HCT116 (cell line): ENCODE results near the gene EEF2. TPM values are rescaled to one million over a fixed set of nuclear protein-coding genes. Genes with fewer than 3 reads are reported as not detected.
A peak's percentile ranks its signal among the peaks of the same experiment; 100 is the strongest.

Experiments used
- ATAC-seq: fragments of 200-7000 bp; cut with Tn5 transposase; 2 replicates; pipeline ENCODE4 v1.9.1; 2020; ENCODE audit warnings: mild to moderate bottlenecking, moderate library complexity
- BruUV-seq: library from RNA; stranded (reverse); fragments of 400-500 nt; replicated peaks from 2 replicates; lab custom pipeline; 2021; lab: Mats Ljungman, UMichigan
- CTCF ChIA-PET: fragments of 300-600 bp; sonication (Branson Sonifier 250); formaldehyde crosslinking; loops from one replicate; lab custom pipeline; 2021; ENCODE audit warnings: antibody characterized with exemption; lab: Charles Lee
- POLR2A ChIA-PET: fragments of 300-600, 350-600 bp; sonication (Branson Sonifier 250); formaldehyde crosslinking; loops from one replicate; lab custom pipeline; 2021; ENCODE audit warnings: antibody characterized with exemption; lab: Charles Lee
- RAD21 ChIA-PET, 2 experiments: fragments of 300-600 bp; sonication (Branson Sonifier 250); formaldehyde crosslinking; loops; one replicate each; lab custom pipeline; 2023; ENCODE audit warnings: low total read pairs in 2 of 2; ENCODE audit not compliant: uncharacterized antibody in 2 of 2, unreplicated experiment in 2 of 2, low non-redundant PET in 1 of 2; lab: Charles Lee
- DNase-seq: peaks from one replicate; pipeline ENCODE4 v3.0.0-alpha.2; 2010; ENCODE audit warnings: low read depth, low spot score
- H2AFZ ChIP-seq: fragments of 200-600 bp; shearing (Covaris generic), sonication (generic); 2 replicates; pipeline ENCODE4 v1.6.1; 2017; ENCODE audit warnings: low read depth, mixed run types, mixed read lengths, antibody characterized with exemption, low read length; ENCODE audit not compliant: poor library complexity, severe bottlenecking
- H3K27ac ChIP-seq: 2 replicates; pipeline ENCODE4 v1.5.1; 2012; ENCODE audit warnings: low read depth, low read length
- H3K27me3 ChIP-seq: fragments of 200-600 bp; sonication (generic); 2 replicates; pipeline ENCODE4 v1.6.1; 2016; ENCODE audit warnings: mixed run types, low read length, mixed read lengths; ENCODE audit not compliant: insufficient read depth
- H3K36me3 ChIP-seq, 2 experiments: fragments of 200-500 bp in 1 of 2; fragments of 200-600 bp in 1 of 2; sonication (Bioruptor generic) in 1 of 2; sonication (generic) in 1 of 2; 2 replicates each; pipeline versions ENCODE4 v1.5.1 to v1.6.1; 2014 to 2016; ENCODE audit warnings: low read length in 2 of 2, inconsistent platforms in 1 of 2, mixed read lengths in 1 of 2, mixed run types in 1 of 2; ENCODE audit not compliant: insufficient read depth in 2 of 2, control insufficient read depth in 1 of 2
- H3K4me1 ChIP-seq, 2 experiments: fragments of 200-600 bp in 1 of 2; sonication (generic) in 1 of 2; 2 replicates each; pipeline versions ENCODE4 v1.5.1 to v1.6.1; 2012 to 2017; ENCODE audit warnings: low read length in 2 of 2, inconsistent platforms in 1 of 2, mild to moderate bottlenecking in 1 of 2, mixed read lengths in 1 of 2, mixed run types in 1 of 2, moderate library complexity in 1 of 2; ENCODE audit not compliant: insufficient read depth in 2 of 2, control insufficient read depth in 1 of 2
- H3K4me2 ChIP-seq: fragments of 200-600 bp; sonication (generic); 2 replicates; pipeline ENCODE4 v1.6.1; 2017; ENCODE audit warnings: mixed run types, low read length, mixed read lengths
- H3K4me3 ChIP-seq, 2 experiments: fragments of 200-600 bp in 1 of 2; sonication (generic) in 1 of 2; replicated peaks in 1 of 2; 2 replicates each; pipeline ENCODE4 v1.5.1; 2011 to 2016; ENCODE audit warnings: low read length in 2 of 2, control low read depth in 1 of 2, low read depth in 1 of 2, mild to moderate bottlenecking in 1 of 2, mixed read lengths in 1 of 2, mixed run types in 1 of 2
- H3K79me2 ChIP-seq: fragments of 200-600 bp; sonication (generic); 2 replicates; pipeline ENCODE4 v1.6.1; 2017; ENCODE audit warnings: mild to moderate bottlenecking, mixed run types, low read length, moderate library complexity, mixed read lengths; ENCODE audit not compliant: insufficient read depth
- H3K9ac ChIP-seq: fragments of 200-600 bp; sonication (generic); 2 replicates; pipeline ENCODE4 v1.6.1; 2016; ENCODE audit warnings: low read length, mixed read lengths
- H3K9me2 ChIP-seq: fragments of 200-600 bp; sonication (generic), shearing (Covaris generic); 2 replicates; pipeline ENCODE4 v1.6.1; 2017; ENCODE audit warnings: mixed run types, mild to moderate bottlenecking, moderate library complexity; ENCODE audit not compliant: insufficient read depth
- H3K9me3 ChIP-seq, 2 experiments: fragments of 200-500 bp in 1 of 2; fragments of 200-600 bp in 1 of 2; sonication (Bioruptor generic) in 1 of 2; sonication (generic) in 1 of 2; 2 replicates each; pipeline ENCODE4 v1.6.1; 2014 to 2017; ENCODE audit warnings: low read length in 2 of 2, mixed read lengths in 2 of 2, inconsistent platforms in 1 of 2, low read depth in 1 of 2, mild to moderate bottlenecking in 1 of 2, mixed run types in 1 of 2, moderate library complexity in 1 of 2; ENCODE audit not compliant: control insufficient read depth in 1 of 2, insufficient read depth in 1 of 2
- H4K20me1 ChIP-seq: fragments of 200-600 bp; sonication (generic), shearing (Covaris generic); 2 replicates; pipeline ENCODE4 v1.6.1; 2017; ENCODE audit warnings: mixed run types, mild to moderate bottlenecking, moderate library complexity; ENCODE audit not compliant: insufficient read depth
- CEBPB ChIP-seq: IDR thresholded peaks from 2 replicates; pipeline ENCODE4 v1.6.1; 2012; ENCODE audit warnings: low read depth
- EGR1 ChIP-seq: IDR thresholded peaks from 2 replicates; pipeline ENCODE4 v1.6.1; 2012; ENCODE audit warnings: low read depth
- ELF1 ChIP-seq: IDR thresholded peaks from 2 replicates; pipeline ENCODE4 v1.6.1; 2012; ENCODE audit warnings: low read depth, borderline replicate concordance
- FOSL1 ChIP-seq: IDR thresholded peaks from 2 replicates; pipeline ENCODE4 v1.6.1; 2012; ENCODE audit warnings: low read depth
- POLR2A ChIP-seq: IDR thresholded peaks from 2 replicates; pipeline ENCODE4 v1.7.0; 2011; ENCODE audit warnings: borderline replicate concordance; ENCODE audit not compliant: insufficient read depth, insufficient read length; ENCODE audit errors: extremely low read depth
- POLR2AphosphoS5 ChIP-seq: IDR thresholded peaks from 2 replicates; pipeline ENCODE4 v1.6.1; 2011; ENCODE audit warnings: mild to moderate bottlenecking, low read depth, low read length, moderate library complexity
- RAD21 ChIP-seq: IDR thresholded peaks from 2 replicates; pipeline ENCODE4 v1.6.1; 2012; ENCODE audit warnings: low read depth, mild to moderate bottlenecking
- SIN3A ChIP-seq: IDR thresholded peaks from 2 replicates; pipeline ENCODE4 v1.6.1; 2012; ENCODE audit warnings: low read depth
- TCF7L2 ChIP-seq: IDR thresholded peaks from 2 replicates; pipeline ENCODE4 v1.7.0; 2011; ENCODE audit warnings: borderline replicate concordance, inconsistent platforms; ENCODE audit not compliant: insufficient read depth, insufficient read length; ENCODE audit errors: extremely low read depth
- ZFX ChIP-seq: fragments of 450-650 bp; IDR thresholded peaks from 2 replicates; pipeline ENCODE4 v1.6.1; 2017
- ZNF274 ChIP-seq: fragments of 200-500 bp; sonication (Bioruptor generic); IDR thresholded peaks from 2 replicates; pipeline ENCODE4 v1.6.1; 2014; ENCODE audit warnings: mild to moderate bottlenecking, low read depth, low read length, inconsistent platforms
- intact Hi-C: fragments of 100-400 bp; cut with micrococcal nuclease; formaldehyde crosslinking; loops from 2 replicates; pipeline ENCODE4 v1.10.0; 2022
- total RNA-seq: library from RNA; stranded (reverse); gene quantifications from one replicate; pipeline ENCODE4 v1.2.1, GENCODE V29; 2021; ENCODE audit not compliant: unreplicated experiment
- TF ChIP-seq, protein P1 (sequence below): IDR thresholded peaks from 2 replicates; pipeline ENCODE4 v1.6.1; 2012; ENCODE audit warnings: low read depth
- TF ChIP-seq, protein P2 (sequence below): IDR thresholded peaks from 2 replicates; pipeline ENCODE4 v1.6.1; 2012

EEF2 gene
- total RNA-seq, 1 experiment from 2014 or later, result 3,796 TPM

DNA sequence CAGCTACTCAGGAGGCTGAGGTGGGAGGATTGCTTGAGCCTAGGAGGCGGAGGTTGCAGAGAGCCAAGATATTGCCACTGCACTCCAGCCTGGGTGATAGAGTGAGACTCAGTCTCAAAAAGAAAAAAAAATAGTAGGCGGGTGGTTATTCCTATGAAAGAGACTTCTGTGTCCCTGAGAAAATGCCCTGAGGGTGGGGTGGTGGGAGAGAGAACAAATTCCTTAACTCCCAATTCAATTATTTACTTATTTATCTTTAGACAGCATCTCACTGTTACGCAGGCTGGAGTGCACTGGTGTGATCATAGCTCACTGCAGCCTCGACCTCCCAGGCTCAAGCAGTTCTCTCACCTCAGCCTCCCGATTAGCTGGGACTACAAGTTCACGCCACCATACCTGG is 10.3 kb upstream of the EEF2 start:
- no peak for TF ChIP-seq FOSL1
- TF ChIP-seq CEBPB, result no peak
- TF ChIP-seq ELF1, result no peak
- TF ChIP-seq RAD21, result no peak
- no peak for TF ChIP-seq POLR2A
- TF ChIP-seq ZFX, result no peak
- no peak overlapping the region for H3K4me2 ChIP-seq
- intact Hi-C loops, result no loop called here
- H3K4me1 ChIP-seq, result peaks cover 3 to 7% of the 10 kb centered on the region in 2 experiments; a peak in 1 of 4 replicates
- H4K20me1 ChIP-seq, result no peaks in the 10 kb centered on the region
- ChIA-PET RAD21 (no interaction called here), POLR2A (no interaction called here), CTCF (interaction anchor here (1.5 kb wide), 1 partner anchor 11 kb away, joined by 5 read pairs; no protein-coding TSS in a partner anchor)
- DNase-seq (no peak), ATAC-seq (no peak)
- H3K36me3 ChIP-seq, result no peaks in the 10 kb centered on the region
- no peaks in the 10 kb centered on the region for H3K27me3 ChIP-seq
- H3K27ac ChIP-seq, result no peak overlapping the region
- H3K9ac ChIP-seq, result no peak overlapping the region
- no TSS peak for BruUV-seq
- H3K9me2 ChIP-seq, result no peaks in the 10 kb centered on the region
- H2AFZ ChIP-seq, result no peak overlapping the region
- no peaks in the 10 kb centered on the region for H3K9me3 ChIP-seq
- H3K79me2 ChIP-seq, result no peaks in the 10 kb centered on the region
- H3K4me3 ChIP-seq, result no peak overlapping the region

DNA sequence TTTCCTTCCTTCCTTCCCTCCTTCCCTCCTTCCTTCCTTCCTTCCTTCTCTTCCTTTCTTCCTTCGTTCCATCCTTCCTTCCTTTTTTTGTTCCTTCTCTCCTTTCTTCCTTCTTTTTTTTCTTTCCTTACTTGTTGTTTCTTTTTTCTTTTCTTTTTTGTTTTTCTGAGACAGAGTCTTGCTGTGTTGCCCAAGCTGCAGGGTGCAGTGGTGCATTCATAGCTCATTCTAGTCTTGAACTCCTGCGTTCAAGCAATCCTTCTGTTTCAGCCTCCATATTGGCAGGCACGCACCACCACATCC is 5.5 kb upstream of the EEF2 start:
- ATAC-seq (no peak), DNase-seq (no peak)
- no peaks in the 10 kb centered on the region for H3K27me3 ChIP-seq
- TF ChIP-seq POLR2AphosphoS5 (no peak), TCF7L2 (no peak), ELF1 (no peak), EGR1 (no peak), SIN3A (no peak), FOSL1 (no peak), ZNF274 (no peak)
- TF ChIP-seq, protein P1, sequence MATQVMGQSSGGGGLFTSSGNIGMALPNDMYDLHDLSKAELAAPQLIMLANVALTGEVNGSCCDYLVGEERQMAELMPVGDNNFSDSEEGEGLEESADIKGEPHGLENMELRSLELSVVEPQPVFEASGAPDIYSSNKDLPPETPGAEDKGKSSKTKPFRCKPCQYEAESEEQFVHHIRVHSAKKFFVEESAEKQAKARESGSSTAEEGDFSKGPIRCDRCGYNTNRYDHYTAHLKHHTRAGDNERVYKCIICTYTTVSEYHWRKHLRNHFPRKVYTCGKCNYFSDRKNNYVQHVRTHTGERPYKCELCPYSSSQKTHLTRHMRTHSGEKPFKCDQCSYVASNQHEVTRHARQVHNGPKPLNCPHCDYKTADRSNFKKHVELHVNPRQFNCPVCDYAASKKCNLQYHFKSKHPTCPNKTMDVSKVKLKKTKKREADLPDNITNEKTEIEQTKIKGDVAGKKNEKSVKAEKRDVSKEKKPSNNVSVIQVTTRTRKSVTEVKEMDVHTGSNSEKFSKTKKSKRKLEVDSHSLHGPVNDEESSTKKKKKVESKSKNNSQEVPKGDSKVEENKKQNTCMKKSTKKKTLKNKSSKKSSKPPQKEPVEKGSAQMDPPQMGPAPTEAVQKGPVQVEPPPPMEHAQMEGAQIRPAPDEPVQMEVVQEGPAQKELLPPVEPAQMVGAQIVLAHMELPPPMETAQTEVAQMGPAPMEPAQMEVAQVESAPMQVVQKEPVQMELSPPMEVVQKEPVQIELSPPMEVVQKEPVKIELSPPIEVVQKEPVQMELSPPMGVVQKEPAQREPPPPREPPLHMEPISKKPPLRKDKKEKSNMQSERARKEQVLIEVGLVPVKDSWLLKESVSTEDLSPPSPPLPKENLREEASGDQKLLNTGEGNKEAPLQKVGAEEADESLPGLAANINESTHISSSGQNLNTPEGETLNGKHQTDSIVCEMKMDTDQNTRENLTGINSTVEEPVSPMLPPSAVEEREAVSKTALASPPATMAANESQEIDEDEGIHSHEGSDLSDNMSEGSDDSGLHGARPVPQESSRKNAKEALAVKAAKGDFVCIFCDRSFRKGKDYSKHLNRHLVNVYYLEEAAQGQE, result no peak
- TF ChIP-seq, protein P2, sequence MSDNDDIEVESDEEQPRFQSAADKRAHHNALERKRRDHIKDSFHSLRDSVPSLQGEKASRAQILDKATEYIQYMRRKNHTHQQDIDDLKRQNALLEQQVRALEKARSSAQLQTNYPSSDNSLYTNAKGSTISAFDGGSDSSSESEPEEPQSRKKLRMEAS, result no peak
- CTCF ChIA-PET, result interaction anchor here (0.6 to 2.3 kb wide), 6 partner anchors 9 to 217 kb away, joined by 3 to 10 read pairs (median 4); no protein-coding TSS in a partner anchor
- peak overlapping the region; percentile 44 for H2AFZ ChIP-seq
- H3K36me3 ChIP-seq, result no peaks in the 10 kb centered on the region
- H3K9me2 ChIP-seq, result no peaks in the 10 kb centered on the region
- POLR2A ChIA-PET, result interaction anchor here (0.9 to 1.2 kb wide), 2 partner anchors 9 to 16 kb away, joined by 3 to 4 read pairs; no protein-coding TSS in a partner anchor
- BruUV-seq, result no TSS peak
- H3K9ac ChIP-seq, result no peak overlapping the region
- intact Hi-C loops, result no loop called here
- peak overlapping the region; percentile 80 for H3K4me2 ChIP-seq
- H3K9me3 ChIP-seq, result no peaks in the 10 kb centered on the region
- no peak overlapping the region for H3K4me3 ChIP-seq
- RAD21 ChIA-PET, result no interaction called here
- no peaks in the 10 kb centered on the region for H4K20me1 ChIP-seq
- no peaks in the 10 kb centered on the region for H3K79me2 ChIP-seq
- peaks cover 15 to 29% of the 10 kb centered on the region in 2 experiments for H3K4me1 ChIP-seq
- no peak overlapping the region for H3K27ac ChIP-seq
